ENCODE measurements around the gene GALNT9. TPM values are rescaled to one million over a fixed set of nuclear protein-coding genes. Genes with fewer than 3 reads are reported as not detected.
"Not testable (repeated sequence)": the region's sequence is repeated elsewhere in the genome, so short reads cannot be mapped to it uniquely, and the experiment has no call there.

The GALNT9 gene
- total and polyA plus RNA-seq, 2 experiments from 2014 or later, result 0.33 to 1.4 TPM

DNA sequence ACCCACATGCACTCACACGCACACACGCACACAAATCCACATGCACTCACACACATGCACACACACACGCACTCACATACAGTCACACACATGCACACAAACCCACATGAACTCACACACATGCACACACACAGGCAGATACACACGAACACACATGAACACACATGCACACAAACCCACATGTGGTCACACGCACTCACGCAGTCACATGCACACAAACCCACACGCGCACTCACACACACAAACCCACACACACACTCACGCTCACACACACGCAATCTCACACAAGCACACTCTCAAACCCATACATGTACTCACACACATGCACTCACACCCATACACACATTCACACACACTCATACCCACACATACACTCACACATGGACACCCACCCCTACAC lies 61.5 kb downstream of the GALNT9 start:
- WGBS, 2 experiments (ENCODE audit: low coverage in 1 of 2, low lambda C conversion rate in 2 of 2, missing lambda C conversion rate in 2 of 2), result 79% methylated on average over 10 of the region's 10 CpGs
- Histone ChIP-seq H4K20me1 (ENCODE audit: insufficient read depth) (no peaks in the 10 kb centered on the region), H3K4me2 (ENCODE audit: unreplicated experiment) (no peak overlapping the region), H2AFZ (no peak overlapping the region), H3K4me3 (no peak overlapping the region), H3K4me1 (ENCODE audit: insufficient read depth) (no peaks in the 10 kb centered on the region), H3K9ac (no peak overlapping the region), H3K79me2 (ENCODE audit: insufficient read depth) (no peaks in the 10 kb centered on the region), H3F3A (ENCODE audit: insufficient read depth) (no peaks in the 10 kb centered on the region), H3K9me2 (ENCODE audit: insufficient read depth) (no peaks in the 10 kb centered on the region), H3K27ac (no peak overlapping the region), H3K27me3 (replicated peaks; ENCODE audit: insufficient read depth) (peaks cover 24% of the 10 kb centered on the region), H3K36me3 (ENCODE audit: low read depth) (no peaks in the 10 kb centered on the region), H3K9me3 (ENCODE audit: low read depth) (no peaks in the 10 kb centered on the region)
- TF ChIP-seq EZH2 (IDR thresholded peaks at IDR 0.05; ENCODE audit: insufficient read depth, poor library complexity, severe bottlenecking) (no peak), EZH2phosphoT487 (IDR thresholded peaks at IDR 0.05; ENCODE audit: insufficient read depth, low read depth) (no peak)
- no peak for DNase-seq
- in situ Hi-C loops (cut with MboI), result no loop called here

DNA sequence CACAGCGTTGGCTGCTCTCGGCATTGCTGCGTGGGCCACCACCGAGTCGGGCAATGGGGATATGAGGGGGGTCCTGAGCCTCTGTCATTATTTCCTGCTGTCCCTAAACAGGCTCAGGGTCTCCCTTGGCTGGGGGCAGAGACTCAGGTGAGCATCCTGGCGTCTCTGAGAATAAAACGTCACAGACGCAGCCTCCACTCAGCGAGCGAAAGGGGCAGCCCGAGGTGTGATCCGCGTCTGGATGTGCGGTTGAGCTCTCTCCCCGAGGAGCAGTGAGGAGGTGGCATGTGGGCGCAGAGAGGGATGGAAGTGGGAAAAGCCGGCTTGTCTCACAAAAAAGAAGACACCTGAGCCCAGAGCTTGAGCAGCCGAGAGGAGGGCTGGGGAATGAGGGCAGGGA lies 62.6 kb downstream of the GALNT9 start:
- 75 to 76% methylated on average over 18 of the region's 18 CpGs for WGBS, 2 experiments (ENCODE audit: low coverage in 1 of 2, low lambda C conversion rate in 2 of 2, missing lambda C conversion rate in 2 of 2)
- peaks cover 27% of the 10 kb centered on the region for H3K27me3 ChIP-seq (replicated peaks; ENCODE audit: insufficient read depth)
- H2AFZ ChIP-seq, result no peak overlapping the region
- no peaks in the 10 kb centered on the region for H3K79me2 ChIP-seq (ENCODE audit: insufficient read depth)
- no peak overlapping the region for H3K4me3 ChIP-seq
- no peaks in the 10 kb centered on the region for H3K9me3 ChIP-seq (ENCODE audit: low read depth)
- no peak overlapping the region for H3K4me2 ChIP-seq (ENCODE audit: unreplicated experiment)
- in situ Hi-C loops (cut with MboI), result no loop called here
- H3K9me2 ChIP-seq (ENCODE audit: insufficient read depth), result no peaks in the 10 kb centered on the region
- H3K9ac ChIP-seq, result no peak overlapping the region
- H4K20me1 ChIP-seq (ENCODE audit: insufficient read depth), result no peaks in the 10 kb centered on the region
- no peaks in the 10 kb centered on the region for H3K4me1 ChIP-seq (ENCODE audit: insufficient read depth)
- DNase-seq, result no peak
- TF ChIP-seq EZH2 (IDR thresholded peaks at IDR 0.05; ENCODE audit: insufficient read depth, poor library complexity, severe bottlenecking) (no peak), EZH2phosphoT487 (IDR thresholded peaks at IDR 0.05; ENCODE audit: insufficient read depth, low read depth) (no peak)
- no peaks in the 10 kb centered on the region for H3F3A ChIP-seq (ENCODE audit: insufficient read depth)
- no peak overlapping the region for H3K27ac ChIP-seq
- H3K36me3 ChIP-seq (ENCODE audit: low read depth), result no peaks in the 10 kb centered on the region

DNA sequence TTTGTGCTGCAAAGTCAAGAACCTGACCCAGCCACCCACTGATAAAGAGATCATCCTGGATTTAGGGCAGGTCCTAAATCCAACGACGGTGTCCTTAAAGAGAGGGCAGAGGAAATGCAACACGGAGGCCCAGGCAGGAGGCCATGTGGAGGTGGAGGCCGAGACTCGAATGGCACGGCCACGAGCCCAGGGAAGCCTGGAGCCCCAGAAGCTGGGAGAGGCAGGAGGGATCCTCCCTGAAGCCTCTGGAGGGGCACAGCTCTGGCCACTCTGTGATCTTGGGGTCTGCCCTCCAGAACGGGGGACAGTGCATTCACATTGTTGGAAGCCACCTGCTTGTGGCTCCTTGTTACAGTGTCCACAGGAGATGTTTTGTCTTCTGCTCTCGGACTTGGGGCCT lies 63.0 kb downstream of the GALNT9 start:
- Histone ChIP-seq H3F3A (ENCODE audit: insufficient read depth) (no peaks in the 10 kb centered on the region), H3K4me1 (ENCODE audit: insufficient read depth) (no peaks in the 10 kb centered on the region), H3K36me3 (ENCODE audit: low read depth) (no peaks in the 10 kb centered on the region), H3K4me3 (no peak overlapping the region), H3K9me3 (ENCODE audit: low read depth) (no peaks in the 10 kb centered on the region), H3K27ac (no peak overlapping the region), H3K27me3 (replicated peaks; ENCODE audit: insufficient read depth) (peaks cover 27% of the 10 kb centered on the region), H3K79me2 (ENCODE audit: insufficient read depth) (no peaks in the 10 kb centered on the region), H3K9ac (no peak overlapping the region), H3K9me2 (ENCODE audit: insufficient read depth) (no peaks in the 10 kb centered on the region), H4K20me1 (ENCODE audit: insufficient read depth) (no peaks in the 10 kb centered on the region), H2AFZ (no peak overlapping the region), H3K4me2 (ENCODE audit: unreplicated experiment) (no peak overlapping the region)
- DNase-seq, result no peak
- no peak for TF ChIP-seq EZH2 (IDR thresholded peaks at IDR 0.05; ENCODE audit: insufficient read depth, poor library complexity, severe bottlenecking)
- no peak for TF ChIP-seq EZH2phosphoT487 (IDR thresholded peaks at IDR 0.05; ENCODE audit: insufficient read depth, low read depth)
- WGBS, 2 experiments (ENCODE audit: low coverage in 1 of 2, low lambda C conversion rate in 2 of 2, missing lambda C conversion rate in 2 of 2), result 50 to 59% methylated on average over 9 of the region's 9 CpGs
- in situ Hi-C loops (cut with MboI), result no loop called here

DNA sequence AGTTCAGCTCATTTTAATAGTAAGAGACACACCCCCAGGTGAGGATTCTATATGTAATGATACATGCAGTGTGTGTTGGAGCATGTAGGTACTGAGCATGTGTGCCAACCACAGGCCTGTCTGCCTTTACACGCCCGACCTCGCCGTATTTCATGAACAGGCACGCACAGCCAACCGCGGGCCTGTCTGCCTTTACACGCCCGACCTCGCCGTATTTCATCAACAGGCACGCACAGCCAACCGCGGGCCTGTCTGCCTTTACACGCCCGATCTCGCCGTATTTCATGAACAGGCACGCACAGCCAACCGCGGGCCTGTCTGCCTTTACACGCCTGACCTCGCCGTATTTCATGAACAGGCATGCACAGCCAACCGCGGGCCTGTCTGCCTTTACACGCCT lies 63.6 kb downstream of the GALNT9 start:
- H3K79me2 ChIP-seq (ENCODE audit: insufficient read depth); H3K36me3 ChIP-seq (ENCODE audit: low read depth); H3K4me2 ChIP-seq (ENCODE audit: unreplicated experiment); in situ Hi-C loops (cut with MboI); H2AFZ ChIP-seq; H3K4me1 ChIP-seq (ENCODE audit: insufficient read depth); H3F3A ChIP-seq (ENCODE audit: insufficient read depth); H3K9ac ChIP-seq; H4K20me1 ChIP-seq (ENCODE audit: insufficient read depth); DNase-seq; H3K9me3 ChIP-seq (ENCODE audit: low read depth); H3K9me2 ChIP-seq (ENCODE audit: insufficient read depth); H3K4me3 ChIP-seq; H3K27ac ChIP-seq: not testable (repeated sequence)
- WGBS, 2 experiments (ENCODE audit: low coverage in 1 of 2, low lambda C conversion rate in 2 of 2, missing lambda C conversion rate in 2 of 2), result 87 to 88% methylated on average over 6 to 27 of the region's 27 CpGs
- H3K27me3 ChIP-seq (replicated peaks; ENCODE audit: insufficient read depth), result peaks cover 26% of the 10 kb centered on the region

DNA sequence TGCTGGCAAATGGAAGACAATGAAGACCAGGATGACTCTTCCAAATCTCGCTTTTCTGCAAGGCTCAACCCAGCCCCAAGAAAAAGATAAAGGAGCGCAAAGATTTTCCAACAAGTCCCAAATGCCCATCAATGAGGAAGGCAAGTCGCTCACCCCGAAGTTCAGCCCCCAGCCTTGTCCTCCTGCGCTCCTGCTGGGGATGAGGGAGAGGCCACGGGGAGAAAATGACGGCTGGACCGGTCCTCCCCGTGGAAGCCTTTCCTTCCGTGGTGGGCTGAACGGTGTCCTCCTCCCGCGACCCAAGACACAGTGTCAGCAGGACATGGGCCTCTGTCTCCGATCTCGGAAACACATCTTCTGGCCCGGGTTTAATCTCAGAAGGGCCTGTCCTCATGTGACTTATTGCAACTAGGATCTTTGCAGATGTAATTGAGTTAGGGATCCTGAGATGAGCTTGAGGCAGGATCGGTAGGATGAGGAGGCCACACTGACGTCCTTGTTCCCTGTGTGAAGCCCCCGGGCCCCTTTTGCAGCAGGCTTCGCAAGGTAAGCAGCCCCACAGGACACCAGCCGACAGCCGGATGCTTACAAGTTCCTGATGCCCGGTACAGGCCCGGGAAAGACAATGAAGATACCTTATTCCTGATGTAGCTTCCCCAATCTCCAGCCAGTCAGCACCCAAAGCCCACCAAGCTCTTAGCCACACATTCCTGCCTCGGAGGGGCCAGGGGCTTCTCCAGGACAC lies 64.2 kb downstream of the GALNT9 start:
- no peak overlapping the region for H3K4me3 ChIP-seq
- H3K79me2 ChIP-seq (ENCODE audit: insufficient read depth), result no peaks in the 10 kb centered on the region
- no peak overlapping the region for H3K9ac ChIP-seq
- in situ Hi-C loops (cut with MboI), result no loop called here
- H3F3A ChIP-seq (ENCODE audit: insufficient read depth), result no peaks in the 10 kb centered on the region
- no peaks in the 10 kb centered on the region for H3K9me3 ChIP-seq (ENCODE audit: low read depth)
- H3K9me2 ChIP-seq (ENCODE audit: insufficient read depth), result no peaks in the 10 kb centered on the region
- no peak overlapping the region for H3K27ac ChIP-seq
- H4K20me1 ChIP-seq (ENCODE audit: insufficient read depth), result no peaks in the 10 kb centered on the region
- no peak overlapping the region for H3K4me2 ChIP-seq (ENCODE audit: unreplicated experiment)
- WGBS, 2 experiments (ENCODE audit: low coverage in 1 of 2, low lambda C conversion rate in 2 of 2, missing lambda C conversion rate in 2 of 2), result 74 to 77% methylated on average over 25 of the region's 25 CpGs
- H3K36me3 ChIP-seq (ENCODE audit: low read depth), result no peaks in the 10 kb centered on the region
- no peak for DNase-seq
- no peak for TF ChIP-seq EZH2 (IDR thresholded peaks at IDR 0.05; ENCODE audit: insufficient read depth, poor library complexity, severe bottlenecking)
- TF ChIP-seq EZH2phosphoT487 (IDR thresholded peaks at IDR 0.05; ENCODE audit: insufficient read depth, low read depth), result no peak
- H3K27me3 ChIP-seq (replicated peaks; ENCODE audit: insufficient read depth), result peaks cover 20% of the 10 kb centered on the region
- H2AFZ ChIP-seq, result no peak overlapping the region
- H3K4me1 ChIP-seq (ENCODE audit: insufficient read depth), result no peaks in the 10 kb centered on the region
